Prostate gland (tissue), 2 donors: Measurements from ENCODE around the gene TLX1.

Source experiments
- POLR2A ChIP-seq: fragments of 450-650 bp; IDR thresholded peaks from one replicate; pipeline ENCODE4 v1.6.1; 2016; ENCODE audit warnings: antibody characterized with exemption, mild to moderate bottlenecking
- POLR2AphosphoS5 ChIP-seq: sonication (generic); formaldehyde crosslinking; IDR thresholded peaks from one replicate; pipeline ENCODE4 v1.6.1; 2017; ENCODE audit warnings: antibody characterized with exemption
- TF ChIP-seq, protein P1 (sequence below), 4 experiments: fragments of 200-600 bp in 2 of 4; fragments of 450-650 bp in 2 of 4; sonication (generic) in 2 of 4; IDR thresholded peaks; 1 replicate in 3 of 4; 2 replicates in 1 of 4; pipeline ENCODE4 v1.5.1; 2016 to 2019; ENCODE audit warnings: antibody characterized with exemption in 4 of 4, mild to moderate bottlenecking in 2 of 4, moderate library complexity in 2 of 4

DNA sequence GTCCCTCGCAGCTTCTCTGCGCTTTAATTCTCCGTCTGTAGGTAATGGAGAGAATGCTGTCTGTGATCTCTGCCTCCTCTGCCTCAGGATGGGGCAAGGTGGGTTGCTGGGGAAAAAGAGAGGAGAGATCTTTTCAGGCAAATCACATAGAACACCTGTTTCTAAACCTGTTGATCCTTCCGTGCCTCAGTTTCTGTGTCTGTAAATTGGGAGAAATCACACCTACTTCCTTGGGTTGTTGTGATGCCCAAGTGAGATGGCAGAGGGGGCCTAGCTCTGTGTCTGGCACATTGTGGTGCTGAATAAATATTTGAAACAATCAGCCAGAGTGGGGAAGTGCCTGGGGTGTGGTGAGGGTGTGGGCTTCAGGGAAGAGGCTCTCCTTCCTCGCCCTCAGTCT is 40.5 kb upstream of the TLX1 start:
- no peak for TF ChIP-seq POLR2AphosphoS5
- TF ChIP-seq, protein P1, sequence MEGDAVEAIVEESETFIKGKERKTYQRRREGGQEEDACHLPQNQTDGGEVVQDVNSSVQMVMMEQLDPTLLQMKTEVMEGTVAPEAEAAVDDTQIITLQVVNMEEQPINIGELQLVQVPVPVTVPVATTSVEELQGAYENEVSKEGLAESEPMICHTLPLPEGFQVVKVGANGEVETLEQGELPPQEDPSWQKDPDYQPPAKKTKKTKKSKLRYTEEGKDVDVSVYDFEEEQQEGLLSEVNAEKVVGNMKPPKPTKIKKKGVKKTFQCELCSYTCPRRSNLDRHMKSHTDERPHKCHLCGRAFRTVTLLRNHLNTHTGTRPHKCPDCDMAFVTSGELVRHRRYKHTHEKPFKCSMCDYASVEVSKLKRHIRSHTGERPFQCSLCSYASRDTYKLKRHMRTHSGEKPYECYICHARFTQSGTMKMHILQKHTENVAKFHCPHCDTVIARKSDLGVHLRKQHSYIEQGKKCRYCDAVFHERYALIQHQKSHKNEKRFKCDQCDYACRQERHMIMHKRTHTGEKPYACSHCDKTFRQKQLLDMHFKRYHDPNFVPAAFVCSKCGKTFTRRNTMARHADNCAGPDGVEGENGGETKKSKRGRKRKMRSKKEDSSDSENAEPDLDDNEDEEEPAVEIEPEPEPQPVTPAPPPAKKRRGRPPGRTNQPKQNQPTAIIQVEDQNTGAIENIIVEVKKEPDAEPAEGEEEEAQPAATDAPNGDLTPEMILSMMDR (IDR thresholded peaks at IDR 0.05) = no peak
- TF ChIP-seq POLR2A = no peak
